GM12878 (cell line): ENCODE measurements around the gene TBC1D24. TPM values are rescaled to one million over a fixed set of nuclear protein-coding genes. Genes with fewer than 3 reads are reported as not detected.

Experiments used
- CHD2 ChIP-seq: IDR thresholded peaks from 2 replicates; pipeline ENCODE4 v1.6.1; 2011; ENCODE audit warnings: low read depth, low read length, improper control_type of control experiment, borderline replicate concordance
- E2F4 ChIP-seq: IDR thresholded peaks from 2 replicates; pipeline ENCODE4 v1.6.1; 2012; ENCODE audit warnings: low read depth, low read length, improper control_type of control experiment
- FOS ChIP-seq: IDR thresholded peaks from 3 replicates; pipeline ENCODE4 v1.6.1; 2011; ENCODE audit warnings: borderline replicate concordance; ENCODE audit not compliant: insufficient read length; ENCODE audit errors: extremely low read depth
- FOXM1 ChIP-seq: IDR thresholded peaks from 2 replicates; pipeline ENCODE4 v1.6.1; 2012; ENCODE audit warnings: low read depth, mild to moderate bottlenecking, inconsistent platforms, low read length, moderate library complexity
- GATAD2B ChIP-seq: fragments of 450-650 bp; conservative IDR thresholded peaks from 2 replicates; pipeline ENCODE4 v1.6.1; 2017; ENCODE audit warnings: low read depth, mild to moderate bottlenecking, moderate library complexity
- IKZF2 ChIP-seq, 2 experiments: fragments of 450-650 bp; IDR thresholded peaks; 2 replicates each; pipeline ENCODE4 v1.6.1; 2017; ENCODE audit warnings: mild to moderate bottlenecking in 2 of 2, moderate library complexity in 2 of 2
- IRF4 ChIP-seq: IDR thresholded peaks from 2 replicates; pipeline ENCODE4 v1.6.1; 2011; ENCODE audit warnings: low read depth, low read length
- MTA3 ChIP-seq: IDR thresholded peaks from 2 replicates; pipeline ENCODE4 v1.6.1; 2012; ENCODE audit warnings: low read length, inconsistent platforms, borderline replicate concordance
- MYB ChIP-seq: fragments of 150-350 bp; IDR thresholded peaks from 2 replicates; pipeline ENCODE4 v1.6.1; 2014; ENCODE audit warnings: mild to moderate bottlenecking, low read depth, low read length, borderline replicate concordance
- NFYA ChIP-seq: IDR thresholded peaks from 2 replicates; pipeline ENCODE4 v1.6.1; 2011; ENCODE audit warnings: low read depth, mild to moderate bottlenecking, low read length, improper control_type of control experiment, borderline replicate concordance
- NKRF ChIP-seq: fragments of 450-650 bp; conservative IDR thresholded peaks from 2 replicates; pipeline ENCODE4 v1.6.1; 2017; ENCODE audit warnings: mild to moderate bottlenecking, moderate library complexity
- NR2C1 ChIP-seq: fragments of 450-650 bp; IDR thresholded peaks from 2 replicates; pipeline ENCODE4 v1.6.1; 2017; ENCODE audit warnings: antibody characterized with exemption, mild to moderate bottlenecking, moderate library complexity
- NRF1 ChIP-seq: conservative IDR thresholded peaks from 2 replicates; pipeline ENCODE4 v1.6.1; 2011; ENCODE audit warnings: mild to moderate bottlenecking, low read depth, low read length, improper control_type of control experiment
- PAX5 ChIP-seq: IDR thresholded peaks from 2 replicates; pipeline ENCODE4 v1.6.1; 2011; ENCODE audit warnings: low read depth, low read length, borderline replicate concordance
- RB1 ChIP-seq: fragments of 450-650 bp; formaldehyde crosslinking; IDR thresholded peaks from 2 replicates; pipeline ENCODE4 v1.6.1; 2017; ENCODE audit warnings: mild to moderate bottlenecking, borderline replicate concordance
- SIN3A ChIP-seq: IDR thresholded peaks from 2 replicates; pipeline ENCODE4 v1.6.1; 2012; ENCODE audit warnings: low read depth, low read length, improper control_type of control experiment
- SKIL ChIP-seq: fragments of 450-650 bp; IDR thresholded peaks from 2 replicates; pipeline ENCODE4 v1.6.1; 2017; ENCODE audit warnings: mild to moderate bottlenecking, low read depth, inconsistent platforms; ENCODE audit not compliant: poor library complexity, severe bottlenecking
- SP1 ChIP-seq: IDR thresholded peaks from one replicate; pipeline ENCODE4 v1.6.1; 2011; ENCODE audit warnings: low read depth, low read length
- SREBF2 ChIP-seq: IDR thresholded peaks from 2 replicates; pipeline ENCODE4 v1.6.1; 2012; ENCODE audit warnings: mild to moderate bottlenecking, low read length
- STAT1 ChIP-seq: fragments of 450-650 bp; conservative IDR thresholded peaks from 2 replicates; pipeline ENCODE4 v1.6.1; 2014; ENCODE audit warnings: antibody characterized with exemption, mild to moderate bottlenecking
- TBL1XR1 ChIP-seq: IDR thresholded peaks from 2 replicates; pipeline ENCODE4 v1.6.1; 2012; ENCODE audit warnings: low read depth, low read length, improper control_type of control experiment
- YBX1 ChIP-seq: fragments of 450-650 bp; IDR thresholded peaks from 2 replicates; pipeline ENCODE4 v1.6.1; 2016; ENCODE audit warnings: antibody characterized with exemption
- ZNF207 ChIP-seq: fragments of 450-650 bp; IDR thresholded peaks from 2 replicates; pipeline ENCODE4 v1.6.1; 2014; ENCODE audit warnings: antibody characterized with exemption, mild to moderate bottlenecking, borderline replicate concordance
- ZNF274 ChIP-seq: IDR thresholded peaks from one replicate; pipeline ENCODE4 v1.8.0; 2011; ENCODE audit not compliant: insufficient read length, insufficient read depth
- ZNF384 ChIP-seq: IDR thresholded peaks from 2 replicates; pipeline ENCODE4 v1.6.1; 2012; ENCODE audit warnings: low read depth, mild to moderate bottlenecking, low read length, improper control_type of control experiment, borderline replicate concordance
- ZNF622 ChIP-seq: fragments of 450-650 bp; IDR thresholded peaks from 2 replicates; pipeline ENCODE4 v1.6.1; 2017; ENCODE audit warnings: mild to moderate bottlenecking, inconsistent platforms
- polyA plus RNA-seq, 11 experiments: library from polyadenylated mRNA; depleted of rRNA in 4 of 11; unstranded in 6 of 11; stranded (reverse) in 5 of 11; fragments of >200 nt; fragmentation: Nextera tagmentation in 4 of 11; fragmentation: Illumina TruSeq in 1 of 11; extraction: Ambion mirVana in 4 of 11; extraction: Trizol in 1 of 11; gene quantifications; 1 replicate in 1 of 11; 2 replicates in 10 of 11; pipeline versions ENCODE4 v1.2.1 to v1.2.3, GENCODE V29; 2011 to 2016; ENCODE audit warnings: inconsistent platforms in 2 of 11, missing spikeins in 2 of 11, low read depth in 1 of 11
- total RNA-seq, 4 experiments: library from RNA; depleted of rRNA in 3 of 4; stranded (reverse); fragments of >200 nt in 3 of 4; fragmentation: Illumina TruSeq in 1 of 4; extraction: Trizol in 1 of 4; gene quantifications; 2 replicates each; pipeline versions ENCODE4 v1.2.1 to v1.2.3, GENCODE V29; 2013 to 2021
- TF ChIP-seq, protein P1 (sequence below): IDR thresholded peaks from 2 replicates; pipeline ENCODE4 v1.6.1; 2012; ENCODE audit warnings: low read depth, low read length, improper control_type of control experiment

TBC1D24 gene
- total and polyA plus RNA-seq, 10 of the 15 experiments (the other 5 are each of a cell fraction or from before 2014, with no cell fraction given) = 1.1 to 9.6 (median 4.5) TPM

GRCh38 chr16:2429034-2429770 is 45.7 kb upstream of the TBC1D24 start, which contains the start of gene CCNF (continued):
- no peak for TF ChIP-seq SREBF2
- TF ChIP-seq NKRF = peak; percentile 95
- no peak for TF ChIP-seq ZNF384
- no peak for TF ChIP-seq IRF4
- TF ChIP-seq YBX1 = no peak
- no peak for TF ChIP-seq NFYA
- TF ChIP-seq FOS = peak; percentile 49
- no peak for TF ChIP-seq TBL1XR1
- peak; percentile 94 for TF ChIP-seq SP1
- no peak for TF ChIP-seq SKIL
- peak; percentile 81 for TF ChIP-seq SIN3A
- no peak for TF ChIP-seq PAX5
- TF ChIP-seq NRF1 = peak; percentile 49
- no peak for TF ChIP-seq MTA3
- TF ChIP-seq ZNF274 = no peak
- TF ChIP-seq, protein P1, sequence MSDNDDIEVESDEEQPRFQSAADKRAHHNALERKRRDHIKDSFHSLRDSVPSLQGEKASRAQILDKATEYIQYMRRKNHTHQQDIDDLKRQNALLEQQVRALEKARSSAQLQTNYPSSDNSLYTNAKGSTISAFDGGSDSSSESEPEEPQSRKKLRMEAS = no peak
- TF ChIP-seq ZNF207 = no peak
- TF ChIP-seq CHD2 = peak; percentile 62; the same call in 1 of the 2 replicates
- no peak for TF ChIP-seq IKZF2 (IDR thresholded peaks at IDR 0.05)
- peak; percentile 40; the same call in 1 of the 2 replicates for TF ChIP-seq FOXM1
- peak; percentile 77 for TF ChIP-seq GATAD2B
- TF ChIP-seq ZNF622 = no peak
- TF ChIP-seq STAT1 = no peak
- peak; percentile 65; the same call in 1 of the 2 replicates for TF ChIP-seq RB1
- peak; percentile 79 for TF ChIP-seq E2F4
- TF ChIP-seq NR2C1 = 0 out of 2 replicates have a peak, but pooled peaks have one; percentile 6
- no peak for TF ChIP-seq MYB
